Heart right ventricle (tissue), 16 donors: Measurements from ENCODE around the gene HMGCS1. TPM values are rescaled to one million over a fixed set of nuclear protein-coding genes. Genes with fewer than 3 reads are reported as not detected.

Experiments used
- ATAC-seq, 8 donors: fragments of 200-7000 bp; cut with Tn5 transposase; one replicate each; pipeline ENCODE4 v1.9.1; 2020; ENCODE audit warnings: mild to moderate bottlenecking in 8 of 8, moderate library complexity in 8 of 8, moderate number of reproducible peaks in 1 of 8
- DNase-seq, 2 donors: peaks; one replicate each; pipeline ENCODE4 v3.0.0-alpha.2; 2020
- H3K27ac ChIP-seq, 10 donors: fragments of 200-600 bp; sonication (generic) in 2 of 10; one replicate each; pipeline versions ENCODE4 v1.5.0 to v1.8.0; 2020 to 2022; ENCODE audit warnings: mild to moderate bottlenecking in 3 of 10
- H3K27me3 ChIP-seq, 7 donors: fragments of 200-600 bp; one replicate each; pipeline ENCODE4 v1.8.0; 2021 to 2022; ENCODE audit warnings: mild to moderate bottlenecking in 2 of 7
- H3K36me3 ChIP-seq, 9 donors: fragments of 200-600 bp; sonication (generic) in 1 of 9; one replicate each; pipeline versions ENCODE4 v1.5.0 to v1.8.0; 2020 to 2022; ENCODE audit warnings: mild to moderate bottlenecking in 2 of 9
- H3K4me1 ChIP-seq, 9 donors: fragments of 200-600 bp; sonication (generic) in 1 of 9; one replicate each; pipeline versions ENCODE4 v1.5.0 to v1.8.0; 2020 to 2022; ENCODE audit warnings: mild to moderate bottlenecking in 4 of 9
- H3K4me3 ChIP-seq, 10 donors: fragments of 200-600 bp; sonication (generic) in 2 of 10; one replicate each; pipeline versions ENCODE4 v1.5.0 to v1.8.0; 2020 to 2022; ENCODE audit warnings: mild to moderate bottlenecking in 7 of 10, moderate library complexity in 2 of 10
- H3K9me3 ChIP-seq, 11 donors: fragments of 200-600 bp in 10 of 11; sonication (generic) in 2 of 11; one replicate each; pipeline versions ENCODE4 v1.5.0 to v1.8.0; 2013 to 2022; ENCODE audit warnings: mild to moderate bottlenecking in 2 of 11, control low read depth in 1 of 11, moderate library complexity in 1 of 11
- WGBS, 2 donors: extraction: QIAGEN DNeasy Blood & Tissue Kit; methylation state at CpG; one replicate each; pipeline ENCODE4 v1.1.7; 2013; ENCODE audit warnings: inconsistent platforms in 1 of 2; 5-methylcytosine and 5-hydroxymethylcytosine counted together
- intact Hi-C, 10 donors: fragments of 100-400 bp; cut with DNase I; formaldehyde crosslinking; loops; one replicate each; pipeline versions ENCODE4 v1.11.1 to v1.14.2; 2022
- polyA plus RNA-seq, 2 donors: library from polyadenylated mRNA; stranded (reverse); fragments of 200-250 nt; gene quantifications; one replicate each; pipeline ENCODE4 v1.2.3, GENCODE V29; 2013
- total RNA-seq, 10 donors: library from RNA; stranded (reverse); fragmentation: NEBNext Ultra II Directional in 3 of 10; extraction: Animal tissue kit (Norgen Biotek cat#: 25700) in 3 of 10; gene quantifications; one replicate each; pipeline versions ENCODE4 v1.2.1 to v1.2.4, GENCODE V29; 2021 to 2023
- TF ChIP-seq, protein P1 (sequence below), 9 donors: fragments of 200-600 bp; sonication (generic) in 2 of 9; IDR thresholded peaks; one replicate each; pipeline versions ENCODE4 v1.5.0 to v1.8.0; 2021 to 2022; ENCODE audit warnings: antibody characterized with exemption in 9 of 9, mild to moderate bottlenecking in 5 of 9, moderate library complexity in 1 of 9
- donor health status: Arrhythmogenic right ventricular cardiomyopathy.
- donor health status: ischemic (EF 13 %, LVEDD 7.1; RV severe dilation, severe dysfunction).
- donor health status: healthy with polysubstance abuse.
- donor health status: DM: no; HTN: yes; CAD: no.
- donor health status: DM: no; HTN: no; CAD: no.
- donor health status: ischemic (EF 25% LVEDD 6.9; RV normal size, moderate dysfunction).
- donor health status: ischemic (EF 25% LVEDD 5.7; RV mildly dilated, moderate dysfunction).
- donor health status: healthy.
- donor health status: DM: yes; HTN: yes; CAD: no.
- donor health status: Ischemic cardiomyopathy.
- donor health status: ischemic (EF 35%, LVEDD 5.7; RV mildly dilated, moderate dysfunction).
- donor health status: nonischemic (EF 11% LVEDD 7.7; RV severe dilation, severe dysfunction).
- donor health status: DM: yes; HTN: yes; CAD: no.
- donor health status: PGD.
- donor health status: ischemic (EF 29% LVEDD 5.4; RV normal size, mild dysfunction).
- donor health status: nonischemic (EF 23%, LVEDD 6.1; RV moderate dilation, normal function).

The HMGCS1 gene
- total and polyA plus RNA-seq, 12 donors, result 8.3 to 33.0 (median 26.7) TPM

DNA sequence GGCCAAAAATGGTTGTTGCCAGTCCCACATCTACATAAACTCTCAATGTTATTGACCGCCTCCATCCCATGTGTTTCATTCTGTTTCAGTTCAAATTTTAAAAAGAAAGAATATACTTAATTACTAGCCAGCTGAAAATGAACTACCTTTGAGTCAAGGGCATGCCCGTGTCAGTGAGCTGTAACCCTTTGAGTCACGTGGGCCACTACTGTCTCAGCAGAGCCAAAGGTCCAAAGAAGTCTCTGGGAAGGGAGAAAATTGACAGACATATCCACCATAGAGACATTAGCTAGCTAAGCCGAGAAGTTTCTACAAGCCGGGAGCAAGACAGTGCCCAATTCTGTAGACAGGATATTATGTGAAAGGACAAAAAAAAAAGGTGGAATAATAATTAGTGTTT is 61.5 kb downstream of the HMGCS1 start:
- no peak for ATAC-seq
- Histone ChIP-seq H3K27me3 (no peaks in the 10 kb centered on the region), H3K36me3 (no peaks in the 10 kb centered on the region), H3K4me3 (no peak overlapping the region), H3K4me1 (no peaks in the 10 kb centered on the region), H3K27ac (no peak overlapping the region), H3K9me3 (no peaks in the 10 kb centered on the region)
- no peak for DNase-seq
- TF ChIP-seq, protein P1, sequence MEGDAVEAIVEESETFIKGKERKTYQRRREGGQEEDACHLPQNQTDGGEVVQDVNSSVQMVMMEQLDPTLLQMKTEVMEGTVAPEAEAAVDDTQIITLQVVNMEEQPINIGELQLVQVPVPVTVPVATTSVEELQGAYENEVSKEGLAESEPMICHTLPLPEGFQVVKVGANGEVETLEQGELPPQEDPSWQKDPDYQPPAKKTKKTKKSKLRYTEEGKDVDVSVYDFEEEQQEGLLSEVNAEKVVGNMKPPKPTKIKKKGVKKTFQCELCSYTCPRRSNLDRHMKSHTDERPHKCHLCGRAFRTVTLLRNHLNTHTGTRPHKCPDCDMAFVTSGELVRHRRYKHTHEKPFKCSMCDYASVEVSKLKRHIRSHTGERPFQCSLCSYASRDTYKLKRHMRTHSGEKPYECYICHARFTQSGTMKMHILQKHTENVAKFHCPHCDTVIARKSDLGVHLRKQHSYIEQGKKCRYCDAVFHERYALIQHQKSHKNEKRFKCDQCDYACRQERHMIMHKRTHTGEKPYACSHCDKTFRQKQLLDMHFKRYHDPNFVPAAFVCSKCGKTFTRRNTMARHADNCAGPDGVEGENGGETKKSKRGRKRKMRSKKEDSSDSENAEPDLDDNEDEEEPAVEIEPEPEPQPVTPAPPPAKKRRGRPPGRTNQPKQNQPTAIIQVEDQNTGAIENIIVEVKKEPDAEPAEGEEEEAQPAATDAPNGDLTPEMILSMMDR (IDR thresholded peaks at IDR 0.05), result no peak
- WGBS, 2 donors, result 82 to 85% methylated on average over 5 of the region's 5 CpGs
- intact Hi-C loops, result no loop called here

DNA sequence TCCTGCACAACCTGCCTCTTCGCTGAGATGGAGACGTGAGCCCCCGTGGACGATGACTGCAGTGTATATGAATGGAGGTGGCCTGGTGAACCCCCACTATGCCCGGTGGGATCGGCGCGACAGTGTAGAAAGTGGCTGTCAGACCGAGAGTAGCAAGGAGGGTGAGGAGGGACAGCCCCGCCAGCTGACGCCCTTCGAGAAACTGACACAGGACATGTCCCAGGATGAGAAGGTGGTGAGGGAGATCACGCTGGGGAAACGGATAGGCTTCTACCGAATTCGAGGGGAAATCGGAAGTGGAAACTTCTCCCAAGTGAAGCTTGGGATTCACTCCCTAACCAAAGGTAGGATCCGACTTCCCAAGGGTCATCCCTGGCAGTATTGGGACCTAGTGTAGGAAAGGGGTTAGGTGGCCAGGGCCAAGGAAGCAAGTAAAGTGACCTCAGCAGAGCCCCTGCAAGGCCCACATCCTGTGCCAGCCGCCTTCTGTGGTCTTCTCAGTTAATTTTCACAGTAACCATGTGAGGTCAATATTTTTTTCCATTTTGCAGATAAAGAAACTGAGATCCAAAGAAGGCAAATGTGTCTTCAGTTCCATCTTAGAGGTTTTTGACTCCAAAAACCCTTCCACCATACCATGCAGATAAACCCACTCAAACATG is 67.4 kb downstream of the HMGCS1 start:
- WGBS, 2 donors, result 92 to 97% methylated on average over 19 of the region's 19 CpGs
- no peaks in the 10 kb centered on the region for H3K9me3 ChIP-seq
- H3K36me3 ChIP-seq, result no peaks in the 10 kb centered on the region
- ATAC-seq, result no peak
- peaks cover 0 to 18% (median 0%) of the 10 kb centered on the region in 7 donors for H3K27me3 ChIP-seq
- TF ChIP-seq, protein P1 (IDR thresholded peaks at IDR 0.05), result no peak
- DNase-seq, result no peak
- intact Hi-C loops, result no loop called here
- no peak overlapping the region for H3K4me3 ChIP-seq
- no peak overlapping the region for H3K27ac ChIP-seq
- no peaks in the 10 kb centered on the region for H3K4me1 ChIP-seq

DNA sequence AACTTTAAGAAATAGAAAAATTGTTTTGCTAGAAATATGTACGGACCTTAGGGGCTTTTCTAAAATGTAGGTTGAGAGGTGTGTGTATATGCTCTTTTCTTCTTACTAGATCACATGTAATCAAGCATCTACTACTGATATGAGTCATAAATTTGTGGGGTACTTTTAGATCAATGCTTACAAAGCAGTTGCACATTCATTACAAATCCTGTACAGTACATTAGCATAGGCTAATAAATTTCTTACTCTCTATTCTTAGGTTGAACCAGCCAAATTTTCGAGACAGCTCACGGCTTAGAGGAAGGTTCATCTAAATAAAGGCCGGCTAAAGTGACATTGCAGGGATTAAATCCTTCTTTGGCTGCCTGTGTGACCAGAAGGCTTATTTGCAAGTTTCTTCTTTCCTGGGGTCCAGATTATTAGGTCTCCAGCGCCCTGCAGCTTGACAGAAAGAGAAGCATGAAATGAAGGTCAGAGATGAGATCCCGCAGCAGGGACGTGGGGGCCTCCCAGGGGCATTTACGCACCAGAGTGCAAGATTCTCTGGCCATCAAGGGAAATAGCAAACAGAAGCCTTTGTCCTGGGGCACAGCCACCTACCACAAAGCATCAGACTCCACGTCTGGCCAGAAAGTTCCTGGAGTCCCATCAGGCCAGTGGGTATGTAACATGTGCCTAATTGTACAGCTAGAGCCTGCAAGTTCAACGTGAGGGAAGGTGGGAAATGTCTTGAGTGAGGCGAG is 68.2 kb downstream of the HMGCS1 start:
- H3K36me3 ChIP-seq, result no peaks in the 10 kb centered on the region
- ATAC-seq (no peak), DNase-seq (no peak)
- H3K4me1 ChIP-seq, result no peaks in the 10 kb centered on the region
- intact Hi-C loops, result no loop called here
- no peak overlapping the region for H3K4me3 ChIP-seq
- WGBS, 2 donors, result 79 to 81% methylated on average over 11 of the region's 11 CpGs
- TF ChIP-seq, protein P1 (IDR thresholded peaks at IDR 0.05), result no peak
- H3K9me3 ChIP-seq, result no peaks in the 10 kb centered on the region
- peaks cover 0 to 18% (median 0%) of the 10 kb centered on the region in 7 donors for H3K27me3 ChIP-seq
- H3K27ac ChIP-seq, result no peak overlapping the region

DNA sequence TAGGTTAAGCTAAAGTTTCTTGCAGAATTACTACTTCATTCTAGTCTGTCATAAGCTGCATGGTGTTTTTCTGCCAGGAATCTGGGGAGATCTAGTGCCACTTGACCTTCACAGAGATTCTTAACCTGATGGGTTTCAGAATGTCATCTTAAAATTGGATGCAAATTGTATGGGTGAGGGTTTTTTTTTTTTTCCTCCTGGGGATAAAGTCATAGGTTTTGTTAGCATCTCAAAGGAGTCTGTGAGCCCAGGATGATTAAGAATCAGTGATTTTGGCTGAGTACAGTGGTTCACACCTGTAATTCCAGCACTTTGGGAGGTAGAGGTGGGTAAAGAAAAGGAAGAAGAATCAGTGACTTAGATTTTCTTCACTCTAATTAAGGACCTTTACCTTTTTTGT is 69.9 kb downstream of the HMGCS1 start:
- ATAC-seq (no peak), DNase-seq (no peak)
- intact Hi-C loops, result no loop called here
- no peaks in the 10 kb centered on the region for H3K9me3 ChIP-seq
- H3K4me3 ChIP-seq, result no peak overlapping the region
- TF ChIP-seq, protein P1 (IDR thresholded peaks at IDR 0.05), result no peak
- H3K36me3 ChIP-seq, result no peaks in the 10 kb centered on the region
- peaks cover 0 to 18% (median 0%) of the 10 kb centered on the region in 7 donors for H3K27me3 ChIP-seq
- no peak overlapping the region for H3K27ac ChIP-seq
- no peaks in the 10 kb centered on the region for H3K4me1 ChIP-seq
